ENCODE results near the gene TALDO1.

Gene TALDO1

DNA sequence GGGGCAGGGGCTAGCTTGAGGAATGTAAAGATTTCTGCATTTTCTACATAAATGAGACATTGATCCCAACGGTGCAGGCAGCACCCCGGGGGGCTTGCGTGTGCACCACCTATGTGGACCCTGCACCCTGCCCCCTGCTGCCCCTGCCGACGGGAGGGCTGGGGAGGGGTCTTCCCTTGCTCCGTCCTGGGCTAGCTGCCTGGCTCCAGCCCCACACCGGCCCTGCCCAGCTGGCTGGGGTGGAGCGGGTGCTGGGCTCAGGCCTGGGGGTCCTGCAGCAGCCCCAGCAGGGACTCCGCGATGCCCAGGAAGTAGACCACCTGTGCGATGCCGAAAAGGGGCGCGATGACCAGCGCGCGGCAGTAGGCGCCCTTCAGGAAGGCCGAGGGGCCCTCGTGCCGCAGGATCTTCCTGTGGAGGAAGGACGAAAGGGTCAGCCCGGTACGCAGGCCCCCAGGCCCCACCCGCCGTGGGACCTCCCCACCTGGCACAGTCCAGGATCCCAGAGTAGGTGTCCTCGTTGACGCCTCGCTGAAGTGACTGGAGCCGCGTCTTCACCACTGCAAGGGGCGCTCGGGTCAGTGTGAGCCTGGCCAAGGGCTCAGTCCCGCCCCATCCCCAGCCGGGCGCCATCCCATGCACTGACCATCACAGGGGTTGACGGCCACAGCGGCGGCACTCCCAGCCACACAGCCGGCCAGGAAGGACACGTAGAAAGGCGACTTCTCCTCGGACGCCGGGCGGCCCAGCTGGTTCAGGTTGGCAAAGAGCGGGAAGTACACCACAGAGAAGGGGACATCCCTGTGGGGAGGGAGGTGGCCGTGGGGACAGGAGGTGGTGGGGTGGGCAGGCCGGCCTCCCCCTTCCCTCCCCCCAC is 44.6 kb downstream of the TALDO1 start:
- intact Hi-C loops (cut with DNase I): no loop called here
- no peak for DNase-seq

- no peak for DNase-seq
- intact Hi-C loops (cut with DNase I): no loop called here
Measured at GRCh38 chr11:792535-792821, 45.2 kb downstream of the TALDO1 start.

- DNase-seq: no peak
- intact Hi-C loops (cut with DNase I): no loop called here
Measured at GRCh38 chr11:792873-793272, 45.6 kb downstream of the TALDO1 start.

DNA sequence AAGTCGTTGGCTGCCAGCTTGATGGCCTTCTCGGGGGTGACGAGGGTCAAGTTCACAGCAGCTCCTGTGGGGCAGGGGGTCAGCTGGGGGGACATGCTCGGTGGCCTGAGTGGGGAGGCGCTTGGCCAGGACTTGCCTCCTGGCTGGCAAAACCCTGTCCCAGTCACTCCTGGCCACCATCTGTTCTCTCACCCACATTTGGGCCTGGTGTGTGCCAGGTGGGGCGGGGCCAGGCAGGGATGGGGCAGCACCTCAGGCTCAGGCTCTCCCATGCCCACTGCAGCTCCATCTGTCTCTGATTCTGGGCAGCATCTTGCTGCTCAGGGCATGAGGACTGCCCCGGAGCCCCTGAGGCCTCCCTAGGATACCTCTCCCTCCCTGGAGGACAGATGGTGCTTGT is 46.3 kb downstream of the TALDO1 start:
- intact Hi-C loops (cut with DNase I): no loop called here
- no peak for DNase-seq

DNA sequence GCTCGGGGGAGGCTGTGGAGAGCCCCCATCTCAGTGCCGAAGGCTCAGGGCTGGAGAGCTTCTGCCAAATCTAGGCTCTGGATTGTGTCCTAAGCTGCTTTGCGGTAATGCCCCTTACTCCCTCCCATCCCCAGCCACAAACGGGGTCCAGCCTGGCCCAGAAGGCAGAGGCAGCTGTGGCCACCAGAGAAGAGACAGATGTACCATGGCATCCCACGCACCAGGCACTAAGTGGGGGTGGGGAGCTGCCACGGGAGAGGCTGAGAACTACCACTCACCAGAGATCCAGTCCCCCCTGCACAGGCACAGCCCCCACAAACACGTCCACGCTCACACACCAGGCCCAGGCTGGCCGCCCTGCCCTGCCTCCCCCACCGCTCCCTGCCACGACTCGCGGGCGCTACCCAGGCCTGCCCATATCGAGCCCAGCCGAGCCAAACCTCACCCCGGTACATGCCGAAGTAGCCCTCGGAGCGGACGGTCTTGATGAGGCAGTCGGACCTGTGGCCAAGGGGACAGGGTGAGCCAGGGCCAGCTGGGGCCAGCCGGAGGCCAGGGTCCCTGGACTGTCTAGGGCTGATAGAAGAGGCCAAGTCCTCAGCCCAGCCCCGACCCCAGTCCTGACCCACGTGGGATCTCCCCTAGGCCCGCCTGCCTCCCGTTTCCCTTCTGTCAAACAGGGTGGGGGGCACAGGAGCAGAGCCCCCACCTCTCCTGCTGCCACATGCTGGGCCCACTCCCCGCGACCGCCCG is 46.9 kb downstream of the TALDO1 start:
- intact Hi-C loops (cut with DNase I): no loop called here
- no peak for DNase-seq

DNA sequence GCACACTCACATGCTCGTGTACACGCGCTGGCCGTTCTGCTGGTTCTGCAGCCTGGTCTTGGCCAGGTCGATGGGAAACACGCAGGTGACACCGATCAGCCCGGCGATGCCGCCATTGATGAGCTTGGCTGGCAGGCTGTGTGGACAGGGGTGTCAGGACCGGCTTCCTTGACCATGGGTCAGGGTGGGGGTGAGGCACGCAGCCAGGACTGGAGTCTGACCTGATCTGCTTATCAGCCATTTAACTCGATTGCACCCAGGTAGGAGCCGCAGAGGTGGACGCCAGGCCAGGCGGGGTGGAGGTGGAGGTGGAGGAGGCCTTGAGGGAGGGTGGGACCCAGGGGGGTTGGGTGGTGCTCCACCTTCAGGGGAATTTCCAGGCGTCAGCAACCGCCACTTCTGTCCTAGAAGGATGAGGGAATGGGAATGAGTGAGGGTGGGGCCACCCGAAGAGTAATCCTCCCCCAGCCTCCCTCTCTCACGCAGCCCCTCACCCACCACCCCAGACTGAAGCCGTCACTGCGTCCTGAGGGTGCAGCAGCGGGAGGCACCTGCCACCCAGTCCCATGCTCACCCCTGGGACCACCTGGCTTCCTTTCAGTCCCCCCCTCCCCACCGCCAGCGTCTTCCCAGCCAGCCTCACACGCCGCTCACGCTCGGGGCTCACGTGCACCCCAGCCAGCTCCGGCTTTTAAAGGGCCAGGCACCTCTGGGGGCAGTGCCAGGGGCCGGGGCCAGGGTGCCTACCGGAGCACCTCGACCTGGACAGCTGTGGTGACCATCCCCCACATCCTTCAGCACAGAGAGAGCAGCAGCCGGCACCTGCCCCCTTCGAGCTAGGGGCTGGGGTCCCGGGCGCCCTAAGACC is 47.7 kb downstream of the TALDO1 start:
- DNase-seq: peak in 24 of 42 donors; percentile 41 to 80 (median 66)
- intact Hi-C loops (cut with DNase I): loop anchor here (5.0 kb wide), 1 partner anchor 68 kb away; no protein-coding TSS in a partner anchor

- peak in 26 of 42 donors; percentile 42 to 75 (median 58) for DNase-seq
- intact Hi-C loops (cut with DNase I): loop anchor here (5.0 kb wide), 1 partner anchor 69 kb away; no protein-coding TSS in a partner anchor
Measured at GRCh38 chr11:795634-796564, 48.6 kb downstream of the TALDO1 start.

DNA sequence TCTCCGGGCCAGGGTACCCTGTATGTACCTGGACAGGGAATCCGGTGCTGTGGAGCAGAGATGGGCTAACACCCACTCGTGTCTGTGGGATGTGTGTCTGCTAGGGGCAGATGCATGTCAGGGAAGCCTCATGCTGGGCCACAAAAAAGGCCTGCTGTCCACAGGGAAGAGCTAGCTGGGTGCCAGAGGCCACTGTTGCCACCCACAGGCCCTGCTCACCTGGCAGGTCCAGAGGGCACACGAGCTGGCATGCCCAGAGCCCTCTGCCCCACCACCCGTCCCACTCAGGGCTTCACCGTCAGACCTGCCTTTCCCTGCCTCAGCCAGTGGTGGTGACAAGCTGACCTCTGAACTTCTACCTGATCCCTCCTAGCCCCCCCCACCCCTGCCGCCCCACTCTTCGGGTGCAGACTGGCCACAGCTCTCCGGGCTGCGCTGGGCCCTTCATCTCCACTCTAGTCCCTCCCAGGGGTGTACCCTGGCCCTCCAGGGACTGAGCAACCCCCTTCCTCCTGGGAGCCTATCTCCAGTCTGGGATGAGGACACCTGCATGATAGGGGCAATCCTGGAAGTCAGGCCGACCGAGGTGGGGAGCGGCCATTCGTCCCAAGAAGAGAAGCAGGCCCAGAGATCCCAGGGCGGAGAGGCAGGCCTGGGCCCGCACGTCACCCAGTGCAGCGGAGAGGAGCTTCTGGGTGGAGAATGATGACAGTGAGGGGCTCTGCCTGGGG is 49.5 kb downstream of the TALDO1 start:
- DNase-seq: peak in 1 of 42 donors; percentile 38
- intact Hi-C loops (cut with DNase I): loop anchor here (5.0 kb wide), 1 partner anchor 69 kb away; no protein-coding TSS in a partner anchor

DNA sequence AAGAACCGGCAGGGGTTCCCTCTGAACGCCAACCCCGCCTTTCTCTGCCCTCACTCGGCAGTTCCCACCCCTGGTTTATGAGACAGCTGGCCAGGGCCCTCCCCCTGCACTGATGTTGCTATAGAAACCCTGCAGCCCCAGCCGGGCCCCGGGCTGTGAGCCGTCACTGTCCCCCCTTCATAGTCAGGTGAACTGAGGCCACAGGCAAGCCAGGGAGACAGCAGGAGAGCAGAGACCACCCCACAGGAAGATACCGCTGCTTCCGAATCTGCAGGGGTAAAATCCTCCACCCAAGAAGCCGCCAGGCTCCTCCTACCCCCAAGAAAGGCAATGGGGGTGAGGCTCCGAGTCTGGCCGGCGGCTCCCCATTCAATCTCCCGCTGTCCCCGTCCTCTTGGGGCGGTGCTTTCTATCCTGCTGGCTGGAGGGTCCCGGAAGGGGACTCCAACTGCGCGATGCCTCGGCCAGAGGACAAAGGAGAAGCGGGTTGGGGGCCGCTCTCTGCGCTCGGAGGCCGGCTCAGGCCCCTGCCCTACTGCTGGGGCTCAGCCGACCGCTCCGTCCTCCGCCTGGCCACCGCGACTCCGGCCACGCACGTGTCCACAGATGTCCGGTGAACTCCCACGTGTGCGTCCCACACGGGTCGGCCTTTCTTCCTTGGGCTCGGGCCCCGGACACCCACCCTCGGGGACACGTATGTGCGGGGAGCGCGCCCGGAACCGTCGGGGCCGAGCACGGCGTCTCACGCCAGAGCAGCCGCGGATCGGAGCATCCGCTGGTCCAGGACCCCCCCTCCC is 50.2 kb downstream of the TALDO1 start:
- intact Hi-C loops (cut with DNase I): loop anchor here (5.0 kb wide), 1 partner anchor 70 kb away; no protein-coding TSS in a partner anchor

DNA sequence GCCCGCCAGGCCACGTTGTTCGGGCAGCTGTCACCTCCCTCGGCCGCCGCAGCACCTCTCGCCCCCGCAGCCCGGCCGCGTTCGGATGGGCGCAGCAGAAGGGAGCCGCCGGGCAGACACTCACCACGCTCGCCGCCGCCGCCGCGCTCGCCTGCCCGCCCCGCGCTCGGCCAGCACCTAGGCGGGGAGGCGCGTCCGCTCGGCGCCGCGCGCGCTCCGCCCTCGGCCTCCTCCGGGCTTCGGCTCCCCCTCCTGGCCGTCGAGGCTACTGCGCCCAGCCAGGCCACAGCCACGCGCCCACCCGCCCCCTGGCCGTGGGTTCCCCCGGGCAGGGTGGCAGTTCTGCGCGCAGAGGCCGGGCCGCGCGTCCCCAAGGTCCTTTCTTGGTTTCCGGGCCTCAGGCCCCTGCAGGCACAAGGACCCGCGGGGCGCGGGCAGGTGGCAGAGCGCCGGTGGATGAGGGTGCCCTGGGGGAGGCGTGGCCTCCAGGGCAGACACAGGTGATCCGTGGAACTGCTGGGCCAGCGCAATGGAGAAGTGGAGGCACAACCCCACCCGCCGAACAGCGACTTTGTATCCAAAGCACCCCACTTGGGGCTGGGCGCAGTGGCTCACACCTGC is 50.9 kb downstream of the TALDO1 start, which contains the start of gene SLC25A22:
Gene SLC25A22, minus strand, starts transcription at position 189 of the 621 bp plus-strand sequence. CDS start 3,275 bp downstream, outside the sequence.
- intact Hi-C loops (cut with DNase I): loop anchor here (5.0 kb wide), 1 partner anchor 71 kb away; no protein-coding TSS in a partner anchor
- DNase-seq: peak in 40 of 42 donors; percentile 62 to 91 (median 82)

More for the DNA sequence above, 50.2 kb downstream of the TALDO1 start:
- DNase-seq: peak; percentile 58 to 87 (median 78)

- intact Hi-C loops (cut with DNase I): loop anchor here (5.0 kb wide), 1 partner anchor 72 kb away; no protein-coding TSS in a partner anchor
- peak in 1 of 42 donors; percentile 34 for DNase-seq
Measured at GRCh38 chr11:799641-800316, 52.5 kb downstream of the TALDO1 start.

GRCh38 chr11:800473-800872 is 53.2 kb downstream of the TALDO1 start:
- no peak for DNase-seq
- intact Hi-C loops (cut with DNase I): no loop called here

- intact Hi-C loops (cut with DNase I): no loop called here
- no peak for DNase-seq
Measured at GRCh38 chr11:801097-801780, 54.0 kb downstream of the TALDO1 start.

GRCh38 chr11:802018-802617 is 54.9 kb downstream of the TALDO1 start:
- intact Hi-C loops (cut with DNase I): no loop called here
- DNase-seq: no peak

Data from head of caudate nucleus (tissue), 42 donors.